Ammon's horn (tissue), 1 donor: ENCODE data around the gene DRC7.
"Not testable (repeated sequence)": the region's sequence is repeated elsewhere in the genome, so short reads cannot be mapped to it uniquely, and the experiment has no call there.

ENCODE experiments used
- DNase-seq: peaks from one replicate; pipeline ENCODE4 v3.0.0-alpha.2; 2016; ENCODE audit warnings: low spot score

DRC7 gene

DNA sequence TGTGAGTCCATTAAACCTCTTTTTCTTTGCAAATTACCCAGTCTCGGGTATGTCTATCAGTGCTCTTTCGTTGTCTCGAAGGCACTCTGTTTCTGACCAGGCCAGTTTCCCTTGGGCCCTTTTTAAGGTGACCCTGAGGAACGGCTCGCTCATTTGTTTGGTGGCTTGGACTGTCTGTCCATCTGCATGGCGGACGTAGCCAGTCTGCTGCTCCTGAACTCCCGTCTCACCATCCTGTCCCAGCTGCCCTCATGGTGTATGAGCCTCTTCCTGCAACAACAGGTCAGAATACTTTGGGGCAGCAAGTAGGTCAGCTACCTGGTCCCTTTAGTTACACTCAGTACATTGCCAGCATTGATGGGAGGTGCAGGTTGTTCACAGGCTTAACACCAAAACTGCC is 19.0 kb downstream of the DRC7 start:
- DNase-seq: no peak

GRCh38 chr16:57714047-57714446 is 19.4 kb downstream of the DRC7 start:
- DNase-seq: no peak

DNA sequence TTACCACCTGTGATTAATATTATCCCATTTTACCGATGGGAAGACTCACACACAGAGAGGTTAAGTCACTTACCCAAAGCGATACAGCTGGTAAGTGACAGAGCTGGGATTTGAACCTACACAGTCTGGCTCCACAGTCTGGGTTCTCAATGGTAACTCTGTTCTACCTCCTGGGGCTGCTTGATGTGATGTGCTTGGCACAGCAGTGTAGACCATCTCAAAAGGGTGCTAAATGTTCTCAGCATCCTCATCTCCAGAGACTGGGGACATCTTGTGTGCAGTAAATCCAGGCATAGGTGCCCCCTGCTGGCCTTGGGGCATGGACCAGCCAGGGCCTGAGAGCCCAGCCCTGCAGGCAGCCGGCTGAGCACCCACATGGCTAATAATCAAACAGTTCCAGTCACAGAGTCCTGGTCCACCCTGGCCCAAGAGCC is 25.6 kb downstream of the DRC7 start:
- peak; percentile 57 for DNase-seq

DNA sequence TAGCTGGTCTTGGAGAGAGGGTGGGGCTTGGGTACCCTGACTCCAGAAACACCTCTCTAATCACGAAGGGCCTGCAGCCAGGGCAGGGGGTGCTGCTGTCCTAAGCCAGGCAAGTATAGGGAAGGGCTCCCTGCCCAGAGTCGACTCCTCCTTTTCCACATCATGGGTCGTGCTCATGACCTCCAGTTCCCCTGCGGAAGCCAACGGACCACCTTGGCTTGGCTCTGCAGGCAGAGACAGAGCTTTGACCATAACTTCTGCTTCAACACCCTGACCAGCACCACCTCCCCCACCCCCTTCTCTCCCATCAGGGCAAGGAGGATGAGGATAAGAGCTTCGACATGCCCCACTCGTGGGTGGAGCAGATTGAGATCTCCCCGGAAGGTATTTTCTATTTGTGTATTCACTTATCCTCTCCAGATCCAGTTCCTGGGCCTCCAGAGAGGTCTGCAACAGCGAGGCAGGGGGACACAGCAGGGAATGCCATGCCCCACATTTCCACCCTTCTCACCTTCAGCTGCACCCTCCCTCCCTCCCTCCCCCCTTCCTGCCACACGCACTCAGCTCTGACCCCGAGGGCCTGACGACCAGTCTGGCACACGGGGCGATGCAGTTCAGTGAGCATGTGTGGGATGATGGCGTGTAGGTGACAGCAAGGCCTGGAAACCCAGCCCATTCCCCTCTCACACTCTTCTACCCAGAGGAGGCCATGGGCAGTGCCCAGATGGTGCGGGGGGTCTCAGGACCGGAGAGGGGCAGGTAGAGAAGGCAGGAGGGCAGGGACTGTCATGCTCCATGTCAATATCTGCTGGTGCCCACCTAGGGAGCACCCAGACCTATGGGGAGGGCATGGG is 27.0 kb downstream of the DRC7 start:
- DNase-seq: no peak

GRCh38 chr16:57722210-57722499 is 27.5 kb downstream of the DRC7 start:
- DNase-seq: no peak

DNA sequence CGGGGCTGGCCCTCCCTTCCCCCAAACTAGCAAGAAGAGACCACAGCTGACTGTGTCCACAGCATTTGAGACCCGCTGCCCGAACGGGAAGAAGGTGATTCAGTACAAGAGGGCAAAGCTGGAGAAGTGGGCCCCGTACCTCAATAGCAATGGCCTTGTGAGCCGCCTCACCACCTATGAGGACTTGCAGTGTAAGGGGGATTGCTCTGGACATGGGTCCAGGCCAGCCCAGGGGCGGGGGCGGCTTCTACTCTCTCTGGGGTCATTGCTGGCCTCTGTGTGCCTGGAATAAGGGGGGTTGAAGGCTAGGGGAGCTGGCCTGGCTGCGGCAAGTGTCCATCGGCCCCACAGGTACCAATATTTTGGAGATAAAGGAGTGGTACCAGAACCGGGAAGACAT is 28.0 kb downstream of the DRC7 start:
- no peak for DNase-seq

GRCh38 chr16:57723170-57723569 is 28.6 kb downstream of the DRC7 start:
- DNase-seq: no peak

- no peak for DNase-seq
These were observed 29.9 kb downstream of the DRC7 start for GRCh38 chr16:57724531-57724930.

DNA sequence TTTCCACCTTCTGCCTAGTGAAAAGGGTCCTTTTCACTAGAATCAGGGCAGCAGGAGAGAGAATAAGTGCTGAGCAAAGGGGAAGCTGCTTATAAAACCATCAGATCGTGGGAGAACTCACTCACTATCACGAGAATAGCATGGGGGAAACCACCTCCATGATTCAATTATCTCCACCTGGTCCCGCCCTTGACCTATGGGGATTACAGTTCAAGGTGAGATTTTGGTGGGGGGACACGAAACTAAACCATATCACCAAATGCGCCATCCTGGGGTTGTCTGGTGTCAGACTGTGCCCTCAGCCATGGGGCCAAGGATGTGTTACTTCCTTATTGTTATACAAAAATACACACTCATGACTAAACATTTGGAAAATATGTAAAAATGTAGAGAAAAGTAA is 30.5 kb downstream of the DRC7 start:
- no peak for DNase-seq

- no peak for DNase-seq
These were observed 30.9 kb downstream of the DRC7 start for GRCh38 chr16:57725554-57725953.

DNA sequence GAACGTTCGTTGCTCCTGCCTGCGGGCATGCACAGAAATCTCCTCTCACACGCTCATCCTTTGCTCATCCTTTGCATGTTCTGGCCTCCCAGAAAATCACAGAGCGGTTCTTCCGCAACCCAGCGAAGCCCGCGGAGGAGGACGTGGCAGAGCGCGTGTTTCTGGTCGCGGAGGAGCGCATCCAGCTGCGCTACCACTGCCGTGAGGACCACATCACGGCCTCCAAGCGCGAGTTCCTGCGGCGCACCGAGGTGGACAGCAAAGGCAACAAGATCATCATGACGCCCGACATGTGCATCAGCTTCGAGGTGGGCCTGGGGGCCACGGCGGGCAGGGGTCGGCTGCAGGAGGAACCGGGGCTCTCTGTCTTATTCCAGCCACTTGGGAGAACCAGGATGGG is 31.4 kb downstream of the DRC7 start:
- no peak for DNase-seq

- DNase-seq: no peak
These were observed 31.9 kb downstream of the DRC7 start for GRCh38 chr16:57726433-57726947.

- DNase-seq: no peak
These were observed 33.0 kb downstream of the DRC7 start for GRCh38 chr16:57727610-57728009.

- no peak for DNase-seq
These were observed 34.0 kb downstream of the DRC7 start for GRCh38 chr16:57728336-57729181.

DNA sequence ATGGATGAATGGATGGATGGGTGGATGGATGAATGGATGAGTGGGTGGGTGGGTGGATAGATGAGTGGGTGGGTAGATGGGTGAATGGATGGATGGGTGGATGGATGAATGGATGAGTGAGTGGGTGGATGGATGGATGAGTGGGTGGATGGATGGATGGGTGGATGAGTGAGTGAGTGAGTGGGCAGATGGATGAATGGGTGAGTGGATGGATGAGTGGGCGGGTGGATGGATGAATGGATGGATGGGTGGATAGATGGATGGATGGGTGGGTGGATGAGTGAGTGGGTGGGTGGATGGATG is 34.5 kb downstream of the DRC7 start:
- DNase-seq: no peak

DNA sequence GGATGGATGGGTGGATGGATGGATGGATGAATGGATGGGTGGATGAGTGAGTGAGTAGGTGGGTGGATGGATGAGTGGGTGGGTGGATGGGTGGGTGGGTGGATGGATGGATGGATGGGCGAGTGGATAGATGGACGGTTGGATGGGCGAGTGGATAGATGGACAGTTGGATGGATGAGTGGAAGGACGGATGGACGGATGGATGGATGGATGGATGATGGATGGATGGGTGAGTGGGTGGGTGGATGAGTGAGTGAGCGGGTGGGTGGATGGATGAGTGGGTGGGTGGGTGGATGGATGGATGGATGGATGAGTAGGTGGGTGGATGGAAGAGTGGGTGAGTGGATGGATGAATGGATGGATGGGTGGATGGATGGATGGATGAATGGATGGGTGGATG is 35.2 kb downstream of the DRC7 start:
- not testable (repeated sequence) for DNase-seq

- DNase-seq: no peak
These were observed 36.4 kb downstream of the DRC7 start for GRCh38 chr16:57730771-57731730.

DNA sequence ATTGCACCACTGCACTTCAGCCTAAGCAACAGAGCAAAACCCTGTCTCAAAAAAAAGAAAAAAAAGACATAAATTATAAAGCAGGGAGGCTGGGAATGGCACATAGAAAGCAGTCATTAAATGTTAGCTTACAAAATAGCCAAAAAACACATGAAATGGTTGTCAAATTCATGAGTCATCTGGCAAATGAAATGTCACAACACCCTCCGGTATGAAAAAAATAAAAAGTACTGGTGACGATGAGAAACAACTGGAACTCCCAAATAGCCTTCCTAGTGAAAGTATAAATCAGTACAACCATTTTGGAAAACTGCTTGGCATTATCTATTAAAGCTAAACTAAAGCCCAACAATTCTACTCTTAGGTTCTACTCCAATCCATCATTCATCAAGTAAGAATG is 37.4 kb downstream of the DRC7 start:
- DNase-seq: no peak

DNA sequence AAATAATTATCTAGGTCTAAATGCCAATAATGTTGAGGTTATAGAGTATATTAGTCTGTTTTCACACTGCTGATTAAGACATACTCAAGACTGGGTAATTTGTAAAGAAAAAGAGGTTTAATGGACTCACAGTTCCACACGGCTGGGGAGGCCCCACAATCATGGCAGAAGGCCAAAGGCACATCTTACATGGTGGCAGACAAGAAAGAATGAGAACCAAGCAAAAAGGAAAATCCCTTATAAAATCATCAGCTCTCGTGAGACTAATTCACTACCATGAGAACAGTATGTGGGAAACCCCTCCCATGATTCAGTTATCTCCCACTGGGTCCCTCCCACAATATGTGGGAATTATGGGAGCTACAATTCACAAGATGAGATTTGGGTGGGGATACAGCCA is 38.1 kb downstream of the DRC7 start:
- DNase-seq: no peak

GRCh38 chr16:57734308-57734924 is 39.8 kb downstream of the DRC7 start:
- no peak for DNase-seq

DNA sequence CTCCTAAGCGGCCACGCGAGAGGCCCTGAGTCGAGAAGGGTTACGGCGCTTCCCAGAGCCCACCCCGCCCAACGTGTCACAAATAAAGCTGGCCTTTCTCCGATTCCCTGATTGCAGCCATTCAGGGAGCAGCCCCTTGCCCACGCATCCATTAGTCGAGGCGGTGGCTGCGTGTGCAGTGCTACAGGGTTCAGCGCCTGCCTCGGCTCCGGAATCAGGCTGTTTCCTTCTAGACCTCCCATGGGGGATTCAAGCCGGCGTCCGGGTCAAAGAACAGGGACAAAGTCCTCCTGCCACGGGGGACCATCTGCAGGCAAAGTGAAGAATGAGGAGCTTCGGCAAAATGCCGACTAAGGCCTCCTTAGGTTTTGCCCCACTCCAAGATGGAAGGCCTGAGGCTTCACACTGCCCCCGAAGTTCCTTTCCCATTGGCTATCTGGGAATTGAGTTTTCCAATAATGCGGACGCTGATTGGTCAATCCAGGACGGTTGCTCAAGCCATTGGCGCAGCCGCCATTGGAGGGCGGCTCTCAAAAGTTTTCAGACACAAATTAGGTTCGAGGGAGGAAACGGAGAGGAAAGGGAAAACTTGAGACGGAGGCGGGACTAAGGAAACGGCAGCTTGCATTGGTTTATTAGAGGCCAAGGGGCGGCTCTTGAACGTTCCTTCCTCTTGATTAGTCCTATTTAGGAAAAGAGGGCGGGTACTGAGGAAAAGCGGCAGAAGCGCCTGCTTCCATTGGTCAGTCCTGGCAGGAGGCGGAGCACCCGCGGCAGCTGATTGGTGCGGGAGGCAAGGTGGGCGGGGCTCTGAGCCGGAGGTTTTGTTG is 40.5 kb downstream of the DRC7 start:
- peak; percentile 100 for DNase-seq
